A549 (cell line): Measurements from ENCODE around the gene ITGA5.

ENCODE experiments used
- CHD2 ChIP-seq: fragments of 150-350 bp; IDR thresholded peaks from 2 replicates; pipeline ENCODE4 v1.6.1; 2014; ENCODE audit warnings: low read length; ENCODE audit not compliant: partially characterized antibody
- CTCF ChIP-seq: fragments of >200 bp; sonication (Bioruptor Twin); formaldehyde crosslinking; IDR thresholded peaks from 3 replicates; pipeline ENCODE4 v1.5.1; 2016
- KDM1A ChIP-seq: fragments of 200-600 bp; sonication (generic); IDR thresholded peaks from 2 replicates; pipeline ENCODE4 v1.6.1; 2016; ENCODE audit warnings: low read depth, mild to moderate bottlenecking
- KDM5A ChIP-seq: fragments of 200-600 bp; sonication (generic); IDR thresholded peaks from 2 replicates; pipeline ENCODE4 v1.6.1; 2016; ENCODE audit warnings: antibody characterized with exemption, mild to moderate bottlenecking
- POLR2A ChIP-seq: IDR thresholded peaks from 2 replicates; pipeline ENCODE4 v1.6.1; 2012; ENCODE audit warnings: mild to moderate bottlenecking, low read length
- RAD21 ChIP-seq, 2 experiments: fragments of >200 bp in 1 of 2; sonication (Bioruptor Twin) in 1 of 2; formaldehyde crosslinking in 1 of 2; IDR thresholded peaks in 1 of 2; conservative IDR thresholded peaks in 1 of 2; 2 replicates in 1 of 2; 3 replicates in 1 of 2; pipeline ENCODE4 v1.6.1; 2012 to 2018; ENCODE audit warnings: inconsistent platforms in 1 of 2
- ZFP36 ChIP-seq: fragments of 450-650 bp; IDR thresholded peaks from 2 replicates; pipeline ENCODE4 v1.6.1; 2014; ENCODE audit warnings: borderline replicate concordance; ENCODE audit not compliant: partially characterized antibody
- TF ChIP-seq, protein P1 (sequence below): fragments of 450-650 bp; IDR thresholded peaks from 2 replicates; pipeline ENCODE4 v1.6.1; 2014; ENCODE audit warnings: antibody characterized with exemption

GRCh38 chr12:54379398-54380201 lies 39.5 kb downstream of the ITGA5 start:
- TF ChIP-seq RAD21 (conservative IDR thresholded peaks at IDR 0.05 in 1 of 2, IDR thresholded peaks at IDR 0.05 in 1 of 2) (peak; percentile 94 to 96), CTCF (peak; percentile 100), CHD2 (no peak), KDM5A (no peak), POLR2A (no peak), ZFP36 (no peak), KDM1A (no peak)
- TF ChIP-seq, protein P1, sequence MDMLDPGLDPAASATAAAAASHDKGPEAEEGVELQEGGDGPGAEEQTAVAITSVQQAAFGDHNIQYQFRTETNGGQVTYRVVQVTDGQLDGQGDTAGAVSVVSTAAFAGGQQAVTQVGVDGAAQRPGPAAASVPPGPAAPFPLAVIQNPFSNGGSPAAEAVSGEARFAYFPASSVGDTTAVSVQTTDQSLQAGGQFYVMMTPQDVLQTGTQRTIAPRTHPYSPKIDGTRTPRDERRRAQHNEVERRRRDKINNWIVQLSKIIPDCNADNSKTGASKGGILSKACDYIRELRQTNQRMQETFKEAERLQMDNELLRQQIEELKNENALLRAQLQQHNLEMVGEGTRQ: no peak
